Activated CD4-positive, alpha-beta memory T cell treated with anti-CD3 and anti-CD28 coated beads for 36 hours (primary cell): ENCODE results near the gene NOTUM. TPM values are rescaled to one million over a fixed set of nuclear protein-coding genes. Genes with fewer than 3 reads are reported as not detected.
A peak's percentile ranks its signal among the peaks of the same experiment; 100 is the strongest.

Source experiments
- CTCF ChIA-PET: fragments of 350-600 bp; sonication (Branson Sonifier 250); formaldehyde crosslinking; loops from one replicate; lab custom pipeline; 2021; ENCODE audit warnings: antibody characterized with exemption, inconsistent platforms; lab: Charles Lee
- POLR2A ChIA-PET: fragments of 350-600 bp; sonication (Branson Sonifier 250); formaldehyde crosslinking; loops from one replicate; lab custom pipeline; 2021; ENCODE audit warnings: antibody characterized with exemption; lab: Charles Lee
- DNase-seq: peaks from one replicate; pipeline ENCODE4 v3.0.0-alpha.2; 2020
- H3K27ac Mint-ChIP-seq: one replicate; pipeline ENCODE4 v1.8.0; 2021; ENCODE audit warnings: mixed read lengths
- H3K27me3 Mint-ChIP-seq: one replicate; pipeline ENCODE4 v1.8.0; 2021; ENCODE audit warnings: mixed read lengths
- H3K36me3 Mint-ChIP-seq: one replicate; pipeline ENCODE4 v1.8.0; 2021; ENCODE audit warnings: mixed read lengths
- H3K4me1 Mint-ChIP-seq: one replicate; pipeline ENCODE4 v1.8.0; 2021; ENCODE audit warnings: low read depth, mixed read lengths
- H3K4me3 Mint-ChIP-seq: one replicate; pipeline ENCODE4 v1.8.0; 2021; ENCODE audit warnings: mild to moderate bottlenecking, mixed read lengths
- H3K9me3 Mint-ChIP-seq: one replicate; pipeline ENCODE4 v1.8.0; 2021; ENCODE audit warnings: mixed read lengths
- intact Hi-C: fragments of 100-400 bp; cut with micrococcal nuclease; formaldehyde crosslinking; loops from one replicate; pipeline ENCODE4 v1.15.1; 2023
- total RNA-seq, 2 experiments: library from RNA; stranded (reverse); gene quantifications; one replicate each; pipeline ENCODE4 v1.2.3, GENCODE V29; 2021

The NOTUM gene
- total RNA-seq, 2 experiments from 2014 or later: 0.22 to 0.40 TPM

DNA sequence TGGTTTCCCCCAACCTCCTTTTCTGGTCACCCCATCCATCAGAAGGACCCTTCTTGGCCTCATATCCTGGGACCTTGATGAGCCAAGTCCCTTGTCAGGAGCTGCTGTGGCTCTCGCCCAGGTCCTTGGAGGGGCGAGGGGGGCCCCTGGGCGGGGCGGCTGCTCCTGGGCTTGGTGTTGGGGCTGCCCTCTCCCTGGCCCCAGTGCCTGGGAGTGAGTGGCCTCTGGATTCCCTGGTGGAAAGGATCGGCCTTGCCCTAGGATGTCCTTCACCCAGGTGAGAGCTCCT, 6.2 kb upstream of the NOTUM start:
- Mint-ChIP-seq H3K4me1 (peaks cover 14% of the 10 kb centered on the region), H3K4me3 (no peak overlapping the region), H3K9me3 (no peaks in the 10 kb centered on the region), H3K36me3 (no peaks in the 10 kb centered on the region), H3K27ac (no peak overlapping the region), H3K27me3 (peaks cover 3% of the 10 kb centered on the region)
- ChIA-PET CTCF (interaction anchor here (0.7 to 2.2 kb wide), 8 partner anchors 8 to 226 kb away, joined by 3 to 15 read pairs (median 5); partner anchors contain the start of gene ASPSCR1), POLR2A (interaction anchor here (0.7 to 1.5 kb wide), 4 partner anchors 10 to 97 kb away, joined by 3 to 4 read pairs (median 4); partner anchors contain the start of gene DCXR)
- intact Hi-C loops: no loop called here
- DNase-seq: no peak

DNA sequence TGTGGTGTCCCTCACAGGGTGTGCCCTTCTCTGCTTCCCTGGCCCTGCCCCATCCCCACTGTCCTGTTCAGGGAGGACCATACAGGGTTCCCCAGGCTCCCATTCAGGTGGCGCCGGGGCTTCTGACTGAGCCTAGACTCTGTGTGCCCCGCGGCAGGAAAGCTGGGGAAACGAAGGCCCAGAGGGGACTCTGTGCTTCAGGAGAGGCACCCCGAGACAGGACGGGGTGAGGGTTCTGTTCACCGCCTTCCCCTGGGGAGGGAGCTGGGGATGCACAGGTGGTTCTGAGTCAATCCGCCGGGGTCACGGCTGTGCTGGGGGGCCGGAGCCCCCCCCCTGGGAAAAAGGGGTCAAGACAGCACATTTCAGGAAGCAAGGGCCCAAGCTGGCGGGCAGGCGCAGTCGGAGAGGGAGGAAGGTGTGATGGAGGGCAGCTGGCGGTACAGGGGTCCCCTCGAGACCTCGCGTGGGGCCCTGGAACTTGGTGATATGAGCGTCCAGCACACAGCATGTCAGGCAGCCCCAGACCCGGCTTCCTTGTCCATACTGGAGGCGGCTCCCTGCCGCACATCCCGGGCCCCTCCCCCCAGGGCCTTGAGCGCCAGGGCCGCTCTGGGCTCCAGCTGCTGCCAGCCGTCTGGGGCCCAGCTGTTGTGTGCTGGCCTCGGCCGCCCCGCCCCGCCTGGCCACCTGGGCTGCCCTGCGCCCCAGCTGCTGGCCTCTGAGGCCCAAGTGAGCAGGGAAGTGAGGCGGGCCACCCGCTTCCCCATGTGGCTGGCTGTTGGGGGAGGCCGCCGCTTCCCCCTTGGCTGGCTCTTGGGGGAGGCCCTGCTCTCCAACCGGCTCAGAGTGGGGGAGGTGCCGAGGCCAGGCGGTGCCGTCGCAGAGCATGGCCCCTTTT, 5.6 kb upstream of the NOTUM start:
- H3K27me3 Mint-ChIP-seq: peaks cover 5% of the 10 kb centered on the region
- H3K27ac Mint-ChIP-seq: no peak overlapping the region
- POLR2A ChIA-PET: interaction anchor here (0.7 to 1.5 kb wide), 4 partner anchors 10 to 97 kb away, joined by 3 to 4 read pairs (median 4); partner anchors contain the start of gene DCXR
- H3K4me1 Mint-ChIP-seq: peaks cover 14% of the 10 kb centered on the region
- CTCF ChIA-PET: interaction anchor here (0.7 to 1.8 kb wide), 4 partner anchors 10 to 227 kb away, joined by 3 to 6 read pairs (median 4); partner anchors contain the start of gene ASPSCR1
- no peaks in the 10 kb centered on the region for H3K9me3 Mint-ChIP-seq
- H3K4me3 Mint-ChIP-seq: no peak overlapping the region
- intact Hi-C loops: no loop called here
- no peak for DNase-seq
- no peaks in the 10 kb centered on the region for H3K36me3 Mint-ChIP-seq

GRCh38 chr17:81964081-81964849, 3.3 kb upstream of the NOTUM start:
- CTCF ChIA-PET: interaction anchor here (5.7 kb wide), 1 partner anchor 57 kb away, joined by 174 read pairs; the partner anchor contains the start of genes CENPX and LRRC45
- no peak overlapping the region for H3K4me3 Mint-ChIP-seq
- no peak for DNase-seq
- H3K9me3 Mint-ChIP-seq: no peaks in the 10 kb centered on the region
- H3K4me1 Mint-ChIP-seq: peaks cover 14% of the 10 kb centered on the region
- no peak overlapping the region for H3K27ac Mint-ChIP-seq
- peaks cover 7% of the 10 kb centered on the region for H3K27me3 Mint-ChIP-seq
- POLR2A ChIA-PET: no interaction called here
- intact Hi-C loops: loop anchor here (5.0 kb wide), 1 partner anchor 52 kb away; the partner anchor contains the start of gene PCYT2
- no peaks in the 10 kb centered on the region for H3K36me3 Mint-ChIP-seq

- Mint-ChIP-seq H3K27me3 (peaks cover 19% of the 10 kb centered on the region), H3K36me3 (no peaks in the 10 kb centered on the region), H3K4me1 (peaks cover 5% of the 10 kb centered on the region), H3K4me3 (peak overlapping the region; percentile 8), H3K9me3 (no peaks in the 10 kb centered on the region), H3K27ac (no peak overlapping the region)
- ChIA-PET POLR2A (interaction anchor here (0.6 kb wide), 1 partner anchor 35 kb away, joined by 4 read pairs; no protein-coding TSS in a partner anchor), CTCF (interaction anchor here (1.1 to 5.7 kb wide), 3 partner anchors 28 to 191 kb away, joined by 3 to 174 read pairs (median 3); partner anchors contain the start of genes CENPX and LRRC45)
- intact Hi-C loops: loop anchor here (5.0 kb wide), 1 partner anchor 50 kb away; the partner anchor contains the start of gene PCYT2
- DNase-seq: no peak
Measured at GRCh38 chr17:81962499-81963441, 1.8 kb upstream of the NOTUM start.

DNA sequence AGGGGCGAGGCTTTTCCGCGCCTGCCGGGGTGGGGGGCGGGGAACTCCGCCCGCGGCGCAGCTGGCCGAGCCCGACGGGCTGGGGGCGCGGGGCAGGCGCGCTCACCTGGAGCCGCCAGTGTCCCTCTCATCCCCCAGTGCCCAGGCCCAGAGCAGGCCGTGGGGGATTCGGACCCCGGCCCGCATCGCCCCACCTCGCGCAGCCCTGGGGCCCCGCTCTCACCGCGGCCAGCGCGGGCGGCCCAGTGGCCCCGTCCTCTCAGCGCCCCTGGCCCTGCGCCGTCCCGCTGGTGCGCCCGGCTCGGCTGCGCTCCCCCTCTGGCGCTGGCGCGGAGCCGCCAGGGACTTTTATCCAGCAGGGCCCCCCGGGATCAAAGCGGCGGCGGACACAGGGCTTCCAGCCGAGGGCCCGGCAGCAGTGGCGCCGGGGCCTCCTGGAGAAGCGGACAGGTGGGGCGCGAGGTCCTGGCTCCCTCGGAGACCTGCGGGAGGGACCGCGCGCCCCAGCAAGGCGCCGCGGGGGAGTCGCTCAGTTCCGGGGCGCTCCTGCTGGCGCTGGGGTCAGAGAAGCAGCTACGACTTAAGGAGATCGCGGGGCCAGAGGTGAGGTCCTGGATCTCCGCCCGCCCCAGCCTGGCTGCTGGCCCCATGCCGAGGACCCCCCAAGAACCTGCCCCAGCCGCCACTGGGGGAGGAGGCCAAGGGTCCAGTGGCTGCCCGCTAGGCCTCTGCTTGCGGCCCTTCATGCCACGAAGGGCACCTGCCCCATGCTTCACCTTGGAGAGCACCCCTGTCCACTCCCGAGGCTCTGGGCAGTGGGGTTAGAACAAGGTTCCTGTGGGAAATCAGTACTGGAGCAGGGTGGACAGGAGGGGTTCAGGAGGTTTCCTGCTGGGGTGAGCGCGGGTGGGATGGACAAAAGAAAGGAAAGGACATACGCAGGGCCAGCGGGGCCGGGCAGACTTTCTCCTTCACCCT, 823 bp upstream of the NOTUM start:
- ChIA-PET POLR2A (no interaction called here), CTCF (interaction anchor here (1.1 to 5.7 kb wide), 3 partner anchors 27 to 192 kb away, joined by 3 to 174 read pairs (median 3); partner anchors contain the start of genes CENPX and LRRC45)
- Mint-ChIP-seq H3K27me3 (peaks cover 19% of the 10 kb centered on the region), H3K4me3 (peak overlapping the region; percentile 8), H3K27ac (no peak overlapping the region), H3K4me1 (peaks cover 2% of the 10 kb centered on the region), H3K36me3 (no peaks in the 10 kb centered on the region), H3K9me3 (no peaks in the 10 kb centered on the region)
- intact Hi-C loops: loop anchor here (5.0 kb wide), 1 partner anchor 50 kb away; the partner anchor contains the start of gene PCYT2
- DNase-seq: no peak

DNA sequence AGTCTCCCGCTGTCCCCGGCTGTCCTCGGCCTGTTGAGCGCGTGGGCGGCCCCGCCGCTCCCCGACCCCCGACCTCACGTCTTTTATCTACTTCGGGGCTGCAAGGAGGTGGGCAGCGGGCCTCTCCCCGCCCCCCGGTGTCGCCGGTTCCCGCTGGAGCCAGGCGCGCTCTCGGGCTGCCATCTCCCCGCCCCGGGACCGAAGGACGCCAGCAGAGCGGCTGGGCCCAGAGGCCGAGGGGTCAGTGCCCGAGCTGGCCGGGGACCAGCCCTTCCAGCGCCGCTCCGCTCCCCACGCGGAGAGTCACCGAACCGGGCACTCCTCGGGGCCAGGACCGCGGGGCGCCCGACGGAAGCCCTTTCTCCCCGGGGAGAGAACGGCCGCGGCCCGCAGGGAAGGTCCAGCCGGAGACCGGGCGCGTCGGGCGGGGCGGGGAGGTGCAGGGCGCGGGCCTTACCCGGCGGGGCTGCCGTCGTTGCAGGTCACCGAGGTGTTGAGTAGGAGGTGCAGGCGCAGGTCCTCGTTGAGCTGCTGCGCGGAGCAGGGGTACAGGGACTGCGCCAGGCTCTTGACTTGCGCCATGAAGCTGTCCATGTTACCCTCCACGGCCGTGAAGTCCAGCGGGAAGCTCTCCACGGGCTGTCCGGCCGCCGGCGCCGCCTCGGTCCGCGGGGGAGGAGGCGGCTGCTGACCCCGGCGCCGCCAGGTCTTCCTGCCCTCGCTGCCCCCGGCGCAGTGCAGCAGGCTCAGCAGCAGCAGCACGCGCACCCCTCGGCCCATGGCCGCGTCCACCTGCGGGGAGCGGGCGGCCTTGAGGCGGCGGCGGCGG, 643 bp downstream of the NOTUM start:
- ChIA-PET CTCF (interaction anchor here (0.6 to 5.7 kb wide), 47 partner anchors 8 to 257 kb away, joined by 3 to 174 read pairs (median 5); partner anchors contain the start of genes ASPSCR1, CENPX, DCXR and DUS1L), POLR2A (interaction anchor here (0.5 to 2.2 kb wide), 6 partner anchors 33 to 78 kb away, joined by 3 to 7 read pairs (median 6); partner anchors contain the start of genes CENPX, DCXR, LRRC45 and MAFG)
- intact Hi-C loops: loop anchor here (5.0 kb wide), 1 partner anchor 48 kb away; the partner anchor contains the start of gene PCYT2
- Mint-ChIP-seq H3K4me3 (no peak overlapping the region), H3K36me3 (no peaks in the 10 kb centered on the region), H3K27ac (no peak overlapping the region), H3K27me3 (peaks cover 19% of the 10 kb centered on the region), H3K4me1 (peaks cover 2% of the 10 kb centered on the region), H3K9me3 (no peaks in the 10 kb centered on the region)
- DNase-seq: no peak

GRCh38 chr17:81959362-81960129, 1.4 kb downstream of the NOTUM start:
- Mint-ChIP-seq H3K27ac (no peak overlapping the region), H3K36me3 (no peaks in the 10 kb centered on the region), H3K27me3 (peaks cover 19% of the 10 kb centered on the region), H3K9me3 (no peaks in the 10 kb centered on the region), H3K4me3 (no peak overlapping the region), H3K4me1 (peaks cover 2% of the 10 kb centered on the region)
- DNase-seq: peak; percentile 81
- intact Hi-C loops: loop anchor here (1.0 to 5.0 kb wide), 2 partner anchors 47 to 64 kb away; partner anchors contain the start of genes LRRC45 and PCYT2
- POLR2A ChIA-PET: interaction anchor here (0.7 to 2.2 kb wide), 7 partner anchors 17 to 78 kb away, joined by 3 to 7 read pairs (median 6); partner anchors contain the start of genes ASPSCR1, CENPX, DCXR and LRRC45
- CTCF ChIA-PET: interaction anchor here (0.7 to 5.7 kb wide), 56 partner anchors 9 to 256 kb away, joined by 3 to 174 read pairs (median 4); partner anchors contain the start of genes ASPSCR1, CENPX, DCXR and DUS1L

DNA sequence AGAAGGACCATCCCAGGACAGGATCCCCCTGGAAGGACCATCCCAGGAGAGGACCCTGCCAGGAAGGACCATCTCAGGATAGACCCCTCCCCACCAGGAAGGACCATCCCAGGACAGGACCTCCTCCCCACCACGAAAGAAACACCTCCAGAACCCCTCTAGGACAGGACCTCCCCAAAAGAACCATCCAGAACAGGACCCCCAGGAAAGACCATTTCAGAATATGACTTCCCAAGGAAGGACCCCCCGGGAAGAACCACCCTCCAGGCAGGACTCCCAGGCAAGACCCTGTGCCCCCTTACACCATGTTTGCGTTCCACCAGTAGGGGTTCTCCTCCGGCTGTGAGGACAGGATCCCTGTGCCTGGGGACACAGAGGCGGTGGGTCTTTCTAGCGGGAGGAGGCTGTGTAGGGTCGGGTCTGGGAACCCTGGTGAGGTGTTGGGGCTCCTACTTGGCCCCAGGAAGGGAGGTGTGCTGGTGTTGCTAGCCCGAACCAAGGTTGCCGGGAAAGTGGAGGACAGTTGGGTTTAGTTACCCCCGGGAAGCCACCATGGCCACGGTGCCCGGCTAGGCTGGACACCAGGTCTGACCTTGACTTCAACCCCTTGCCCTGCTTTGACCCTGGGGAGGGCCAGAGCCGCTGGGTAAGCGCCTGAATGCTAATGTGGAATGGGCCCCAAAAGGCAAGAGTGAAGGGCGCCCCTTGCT, 2.2 kb downstream of the NOTUM start:
- POLR2A ChIA-PET: interaction anchor here (0.9 to 2.2 kb wide), 5 partner anchors 18 to 79 kb away, joined by 5 to 7 read pairs (median 6); partner anchors contain the start of genes ASPSCR1, CENPX, DCXR and LRRC45
- peaks cover 19% of the 10 kb centered on the region for H3K27me3 Mint-ChIP-seq
- no peaks in the 10 kb centered on the region for H3K9me3 Mint-ChIP-seq
- no peaks in the 10 kb centered on the region for H3K36me3 Mint-ChIP-seq
- no peak for DNase-seq
- H3K4me3 Mint-ChIP-seq: peak overlapping the region; percentile 23
- intact Hi-C loops: loop anchor here (1.0 kb wide), 1 partner anchor 65 kb away; the partner anchor contains the start of gene LRRC45
- CTCF ChIA-PET: interaction anchor here (0.7 to 5.7 kb wide), 54 partner anchors 9 to 256 kb away, joined by 3 to 174 read pairs (median 4); partner anchors contain the start of genes ASPSCR1, CENPX, DCXR and DUS1L
- peaks cover 2% of the 10 kb centered on the region for H3K4me1 Mint-ChIP-seq
- H3K27ac Mint-ChIP-seq: no peak overlapping the region
